ENCODE data around the gene ANTKMT. TPM values are rescaled to one million over a fixed set of nuclear protein-coding genes. Genes with fewer than 3 reads are reported as not detected.
A peak's percentile ranks its signal among the peaks of the same experiment; 100 is the strongest.

The ANTKMT gene
- total RNA-seq, 1 experiment from 2014 or later: 55.0 TPM

DNA sequence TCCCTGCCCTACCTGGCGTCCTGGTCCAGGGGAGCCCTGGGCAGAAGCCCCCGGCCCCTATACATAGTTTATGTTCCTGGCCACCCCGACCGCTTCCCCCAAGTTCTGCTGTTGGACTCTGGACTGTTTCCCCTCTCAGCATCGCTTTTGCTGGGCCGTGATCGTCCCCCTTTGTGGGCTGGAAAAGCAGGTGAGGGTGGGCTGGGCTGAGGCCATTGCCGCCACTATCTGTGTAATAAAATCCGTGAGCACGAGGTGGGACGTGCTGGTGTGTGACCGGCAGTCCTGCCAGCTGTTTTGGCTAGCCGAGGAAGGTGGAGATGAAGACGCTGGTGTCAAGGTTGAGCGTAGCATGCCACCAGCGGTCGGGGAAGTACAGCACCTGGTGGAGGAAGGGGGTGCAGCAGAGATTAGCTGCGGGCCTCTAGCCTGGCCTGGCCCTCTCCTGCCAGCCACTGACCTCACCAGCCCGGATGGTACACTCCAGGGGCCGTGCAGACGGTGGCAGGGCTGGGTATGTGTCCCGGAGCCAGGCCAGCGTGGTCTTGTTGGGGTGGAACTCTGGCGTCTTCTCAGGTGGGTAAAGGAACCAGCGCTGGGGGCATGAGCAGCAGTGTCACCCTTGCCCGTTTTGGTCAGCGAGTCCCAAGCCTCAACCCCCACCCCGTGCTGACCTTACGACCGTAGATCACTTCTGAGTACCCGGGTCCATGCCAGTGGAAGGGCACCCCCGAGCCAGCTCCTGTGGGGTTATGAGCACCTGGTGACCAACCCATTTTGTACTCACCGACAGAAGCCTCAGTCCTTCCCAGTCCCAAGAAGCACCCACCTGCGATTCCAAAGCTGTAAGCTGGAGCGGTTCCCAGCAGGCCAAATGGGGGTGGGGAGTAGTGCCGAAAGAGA lies 38.2 kb upstream of the ANTKMT start:
- no peaks in the 10 kb centered on the region for H3K9me3 ChIP-seq (ENCODE audit: insufficient read depth, low read depth)
- peaks cover 40% of the 10 kb centered on the region; the same call in 1 of the 2 replicates for H3F3A ChIP-seq (ENCODE audit: insufficient read depth, low read depth)
- peak overlapping the region; percentile 83 for H3K4me3 ChIP-seq
- CTCF ChIA-PET: no interaction called here
- DNase-seq: no peak
- peaks cover 33% of the 10 kb centered on the region for H3K4me1 ChIP-seq (replicated peaks; ENCODE audit: insufficient read depth)
- no peaks in the 10 kb centered on the region for H3K9me2 ChIP-seq (ENCODE audit: insufficient read depth)
- peaks cover 33% of the 10 kb centered on the region for H3K79me2 ChIP-seq (ENCODE audit: low read depth)
- H3K27me3 ChIP-seq (ENCODE audit: insufficient read depth, low read depth): no peaks in the 10 kb centered on the region
- intact Hi-C loops (cut with micrococcal nuclease; ENCODE audit: unreplicated experiment): loop anchor here (5.0 kb wide), 1 partner anchor 155 kb away; the partner anchor contains the start of gene CAPN15
- TF ChIP-seq, protein P1, sequence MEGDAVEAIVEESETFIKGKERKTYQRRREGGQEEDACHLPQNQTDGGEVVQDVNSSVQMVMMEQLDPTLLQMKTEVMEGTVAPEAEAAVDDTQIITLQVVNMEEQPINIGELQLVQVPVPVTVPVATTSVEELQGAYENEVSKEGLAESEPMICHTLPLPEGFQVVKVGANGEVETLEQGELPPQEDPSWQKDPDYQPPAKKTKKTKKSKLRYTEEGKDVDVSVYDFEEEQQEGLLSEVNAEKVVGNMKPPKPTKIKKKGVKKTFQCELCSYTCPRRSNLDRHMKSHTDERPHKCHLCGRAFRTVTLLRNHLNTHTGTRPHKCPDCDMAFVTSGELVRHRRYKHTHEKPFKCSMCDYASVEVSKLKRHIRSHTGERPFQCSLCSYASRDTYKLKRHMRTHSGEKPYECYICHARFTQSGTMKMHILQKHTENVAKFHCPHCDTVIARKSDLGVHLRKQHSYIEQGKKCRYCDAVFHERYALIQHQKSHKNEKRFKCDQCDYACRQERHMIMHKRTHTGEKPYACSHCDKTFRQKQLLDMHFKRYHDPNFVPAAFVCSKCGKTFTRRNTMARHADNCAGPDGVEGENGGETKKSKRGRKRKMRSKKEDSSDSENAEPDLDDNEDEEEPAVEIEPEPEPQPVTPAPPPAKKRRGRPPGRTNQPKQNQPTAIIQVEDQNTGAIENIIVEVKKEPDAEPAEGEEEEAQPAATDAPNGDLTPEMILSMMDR (conservative IDR thresholded peaks at IDR 0.05): no peak
- no peak for TF ChIP-seq EZH2 (IDR thresholded peaks at IDR 0.05; ENCODE audit: low read depth)
- H3K27ac ChIP-seq: no peak overlapping the region
- no peaks in the 10 kb centered on the region; the same call in 1 of the 2 replicates for H3K36me3 ChIP-seq (ENCODE audit: low read depth)
- no TSS peak for BruUV-seq (replicated peaks)
- no peak overlapping the region for H2AFZ ChIP-seq
- H4K20me1 ChIP-seq (ENCODE audit: insufficient read depth): peaks cover 30% of the 10 kb centered on the region
- POLR2A ChIA-PET (ENCODE audit: unreplicated experiment): interaction anchor here (0.6 kb wide), 1 partner anchor 112 kb away, joined by 7 read pairs; no protein-coding TSS in a partner anchor
- peak overlapping the region; percentile 86 for H3K4me2 ChIP-seq

DNA sequence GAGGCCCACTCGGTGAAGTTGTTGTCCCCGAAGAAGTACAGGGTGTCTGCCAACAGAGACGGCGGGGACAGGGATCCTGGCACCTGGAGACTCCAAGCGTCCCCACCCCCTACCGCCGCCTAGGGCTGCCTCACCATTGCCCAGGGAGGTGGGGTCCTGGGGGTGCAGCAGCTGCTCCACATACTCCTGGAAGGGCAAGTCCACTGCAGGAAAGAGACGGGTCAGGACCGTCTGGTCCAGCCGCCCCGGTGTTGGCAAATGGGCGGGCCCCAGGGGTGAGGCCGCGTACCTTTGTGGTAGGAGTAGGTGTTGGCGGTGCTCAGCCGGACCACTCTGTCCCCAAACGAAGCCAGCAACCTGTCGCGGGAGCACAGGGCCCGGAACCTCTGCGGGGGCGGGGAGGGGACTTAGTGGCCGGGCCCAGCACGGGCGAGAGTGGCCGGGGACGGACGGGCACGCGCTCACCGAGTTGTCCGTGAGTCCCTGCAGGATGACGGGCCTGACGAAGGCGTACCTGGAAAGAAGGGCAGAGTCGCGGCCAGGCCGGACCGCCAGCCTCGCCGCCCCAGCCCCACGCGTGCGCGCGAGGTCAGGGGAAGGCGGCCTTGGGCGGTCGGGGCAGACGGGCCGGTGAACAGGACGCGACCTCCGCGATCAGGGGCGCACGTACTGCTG lies 37.4 kb upstream of the ANTKMT start:
- H3K27me3 ChIP-seq (ENCODE audit: insufficient read depth, low read depth): no peaks in the 10 kb centered on the region
- no peak overlapping the region for H3K27ac ChIP-seq
- H3K9me2 ChIP-seq (ENCODE audit: insufficient read depth): no peaks in the 10 kb centered on the region
- peak overlapping the region; percentile 83 for H3K4me3 ChIP-seq
- H3K4me2 ChIP-seq: peak overlapping the region; percentile 86
- CTCF ChIA-PET: no interaction called here
- H3K36me3 ChIP-seq (ENCODE audit: low read depth): no peaks in the 10 kb centered on the region; the same call in 1 of the 2 replicates
- H2AFZ ChIP-seq: no peak overlapping the region
- POLR2A ChIA-PET (ENCODE audit: unreplicated experiment): no interaction called here
- H3K9me3 ChIP-seq (ENCODE audit: insufficient read depth, low read depth): no peaks in the 10 kb centered on the region
- no peak for TF ChIP-seq EZH2 (IDR thresholded peaks at IDR 0.05; ENCODE audit: low read depth)
- TF ChIP-seq, protein P1 (conservative IDR thresholded peaks at IDR 0.05): no peak
- peaks cover 33% of the 10 kb centered on the region for H3K79me2 ChIP-seq (ENCODE audit: low read depth)
- DNase-seq: no peak
- peaks cover 30% of the 10 kb centered on the region for H4K20me1 ChIP-seq (ENCODE audit: insufficient read depth)
- BruUV-seq (replicated peaks): no TSS peak
- intact Hi-C loops (cut with micrococcal nuclease; ENCODE audit: unreplicated experiment): loop anchor here (5.0 kb wide), 1 partner anchor 156 kb away; the partner anchor contains the start of gene CAPN15
- peaks cover 41% of the 10 kb centered on the region; the same call in 1 of the 2 replicates for H3F3A ChIP-seq (ENCODE audit: insufficient read depth, low read depth)
- H3K4me1 ChIP-seq (replicated peaks; ENCODE audit: insufficient read depth): peaks cover 33% of the 10 kb centered on the region

DNA sequence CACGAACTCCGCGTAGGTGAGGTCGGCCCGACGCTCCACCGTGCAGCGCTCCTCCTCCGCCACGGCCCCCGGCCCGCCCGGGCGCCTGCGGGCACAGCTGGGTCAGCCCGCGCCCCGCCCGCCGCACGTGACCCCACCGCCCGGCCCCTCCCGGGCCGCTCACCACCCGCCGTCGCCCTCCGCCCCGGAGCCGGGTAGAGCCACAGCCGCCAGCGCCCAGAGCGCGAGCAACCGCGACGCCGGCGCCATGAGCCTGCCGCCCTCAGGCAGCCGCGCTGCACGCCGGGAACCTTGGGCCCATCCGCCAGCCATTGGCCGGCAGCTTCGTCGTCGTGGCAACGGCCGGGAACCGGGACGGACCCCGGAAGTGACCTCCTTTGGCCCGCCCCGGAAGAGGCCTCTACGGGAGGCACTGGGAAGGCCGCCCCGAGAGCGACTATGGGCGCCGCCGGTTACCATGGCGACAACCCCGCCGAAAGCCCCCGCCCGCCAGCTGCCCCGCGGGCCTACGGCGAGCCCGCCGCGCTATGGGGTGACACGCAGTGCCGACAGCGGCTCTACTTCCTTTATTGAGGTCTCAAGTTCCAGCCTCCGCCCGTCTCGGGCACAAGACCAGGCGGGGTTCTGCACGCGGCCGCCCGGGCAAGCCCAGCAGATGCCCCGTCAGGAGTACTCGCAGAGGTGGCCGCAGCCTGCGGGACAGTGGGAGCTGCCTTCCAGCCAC lies 36.7 kb upstream of the ANTKMT start, which contains the start of gene JMJD8:
TSS of gene JMJD8 (minus strand) at position 264 of the 724 bp plus-strand sequence. CDS start at position 249, 15 bp downstream.
- Histone ChIP-seq H3F3A (ENCODE audit: insufficient read depth, low read depth) (peaks cover 34% of the 10 kb centered on the region; the same call in 1 of the 2 replicates), H3K9me2 (ENCODE audit: insufficient read depth) (no peaks in the 10 kb centered on the region), H3K4me2 (peak within 1 kb of the TSS; percentile 86), H2AFZ (peak within 1 kb of the TSS; percentile 68; the same call in 1 of the 2 replicates), H3K36me3 (ENCODE audit: low read depth) (no peaks in the 10 kb centered on the region; the same call in 1 of the 2 replicates), H3K9me3 (ENCODE audit: insufficient read depth, low read depth) (no peaks in the 10 kb centered on the region), H3K79me2 (ENCODE audit: low read depth) (peaks cover 39% of the 10 kb centered on the region), H3K27ac (no peak within 1 kb of the TSS), H4K20me1 (ENCODE audit: insufficient read depth) (peaks cover 30% of the 10 kb centered on the region), H3K4me3 (peak within 1 kb of the TSS; percentile 83), H3K4me1 (replicated peaks; ENCODE audit: insufficient read depth) (peaks cover 37% of the 10 kb centered on the region), H3K27me3 (ENCODE audit: insufficient read depth, low read depth) (no peaks in the 10 kb centered on the region)
- TF ChIP-seq, protein P1 (conservative IDR thresholded peaks at IDR 0.05): no peak
- TF ChIP-seq EZH2 (IDR thresholded peaks at IDR 0.05; ENCODE audit: low read depth): no peak
- DNase-seq: peak; percentile 92 to 99
- ChIA-PET POLR2A (ENCODE audit: unreplicated experiment) (no interaction called here), CTCF (no interaction called here)
- BruUV-seq (replicated peaks): no TSS peak
- intact Hi-C loops (cut with micrococcal nuclease; ENCODE audit: unreplicated experiment): loop anchor here (5.0 kb wide), 1 partner anchor 157 kb away; the partner anchor contains the start of gene CAPN15

Measured in PC-9 (cell line).